ENCODE measurements around the gene FCAMR.
"Not testable (repeated sequence)": the region's sequence is repeated elsewhere in the genome, so short reads cannot be mapped to it uniquely, and the experiment has no call there.

Gene FCAMR

GRCh38 chr1:206930210-206930798 is 40.0 kb downstream of the FCAMR start:
- DNase-seq: no peak

DNA sequence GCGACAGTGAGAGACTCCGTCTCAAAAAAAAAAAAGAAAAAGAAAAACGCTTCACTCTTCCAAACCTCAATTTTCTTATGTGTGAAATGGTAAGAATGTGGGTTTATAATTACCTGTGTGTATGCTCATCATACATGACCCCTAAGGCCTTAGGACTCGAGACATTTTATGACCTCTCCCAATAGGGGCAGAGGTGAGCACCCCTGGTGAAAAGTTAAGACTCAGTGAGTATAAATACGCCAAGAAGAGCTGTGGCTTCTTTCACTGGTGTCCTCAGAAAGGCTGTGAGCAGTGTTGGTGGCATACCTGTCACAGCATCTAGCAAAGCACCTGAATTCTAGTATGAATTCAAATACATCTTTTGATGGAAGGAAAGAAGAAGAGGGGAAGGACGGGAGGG is 40.7 kb downstream of the FCAMR start:
- DNase-seq: no peak

DNA sequence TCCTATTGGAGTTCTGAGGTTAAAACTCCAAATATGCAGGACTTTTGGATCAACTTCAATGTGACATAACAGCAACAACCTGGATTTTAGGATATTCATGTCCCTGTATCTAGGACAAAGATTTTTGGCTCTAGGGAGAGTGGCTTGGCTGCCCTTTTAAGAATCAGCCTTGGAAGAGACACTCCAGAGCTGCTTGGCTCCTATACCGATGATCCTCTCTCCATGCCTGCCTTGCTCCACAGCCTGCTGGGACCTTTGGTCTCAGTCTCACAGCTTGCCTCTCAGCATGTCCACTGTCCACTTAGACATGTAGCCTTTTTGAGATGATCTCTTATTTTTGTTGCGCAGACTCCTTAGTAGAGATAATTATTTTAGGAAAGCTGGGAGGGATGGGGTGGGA is 44.0 kb downstream of the FCAMR start:
- no peak for DNase-seq

GRCh38 chr1:206925106-206925736 is 45.0 kb downstream of the FCAMR start:
- DNase-seq: no peak

DNA sequence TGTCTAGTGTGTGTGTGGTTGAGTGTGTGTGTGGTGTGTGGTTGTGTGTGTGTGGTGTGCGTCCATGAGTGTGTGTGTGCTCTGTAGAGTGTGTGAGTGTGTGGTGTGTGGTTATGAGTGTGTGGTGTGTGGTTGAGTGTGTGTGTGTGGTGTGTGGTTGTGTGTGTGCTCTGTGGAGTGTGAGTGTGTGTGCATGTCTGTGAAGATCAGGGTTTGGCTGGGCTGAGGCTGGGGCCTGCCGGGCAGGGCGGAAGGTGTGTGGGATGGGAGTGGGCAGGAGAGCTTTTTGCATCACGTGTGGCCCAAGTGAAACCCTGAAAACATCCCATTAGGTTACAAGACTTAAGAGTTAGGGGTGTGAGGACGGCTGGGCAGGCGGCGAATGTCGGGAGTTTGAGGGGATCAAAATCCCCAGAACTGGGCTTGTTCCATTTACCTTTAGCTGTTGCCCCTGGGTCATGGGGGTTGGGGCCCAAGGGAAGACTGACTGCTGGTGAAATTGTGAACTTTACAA is 45.6 kb downstream of the FCAMR start:
- no peak for DNase-seq

GRCh38 chr1:206923961-206924557 is 46.2 kb downstream of the FCAMR start:
- DNase-seq: not testable (repeated sequence)

DNA sequence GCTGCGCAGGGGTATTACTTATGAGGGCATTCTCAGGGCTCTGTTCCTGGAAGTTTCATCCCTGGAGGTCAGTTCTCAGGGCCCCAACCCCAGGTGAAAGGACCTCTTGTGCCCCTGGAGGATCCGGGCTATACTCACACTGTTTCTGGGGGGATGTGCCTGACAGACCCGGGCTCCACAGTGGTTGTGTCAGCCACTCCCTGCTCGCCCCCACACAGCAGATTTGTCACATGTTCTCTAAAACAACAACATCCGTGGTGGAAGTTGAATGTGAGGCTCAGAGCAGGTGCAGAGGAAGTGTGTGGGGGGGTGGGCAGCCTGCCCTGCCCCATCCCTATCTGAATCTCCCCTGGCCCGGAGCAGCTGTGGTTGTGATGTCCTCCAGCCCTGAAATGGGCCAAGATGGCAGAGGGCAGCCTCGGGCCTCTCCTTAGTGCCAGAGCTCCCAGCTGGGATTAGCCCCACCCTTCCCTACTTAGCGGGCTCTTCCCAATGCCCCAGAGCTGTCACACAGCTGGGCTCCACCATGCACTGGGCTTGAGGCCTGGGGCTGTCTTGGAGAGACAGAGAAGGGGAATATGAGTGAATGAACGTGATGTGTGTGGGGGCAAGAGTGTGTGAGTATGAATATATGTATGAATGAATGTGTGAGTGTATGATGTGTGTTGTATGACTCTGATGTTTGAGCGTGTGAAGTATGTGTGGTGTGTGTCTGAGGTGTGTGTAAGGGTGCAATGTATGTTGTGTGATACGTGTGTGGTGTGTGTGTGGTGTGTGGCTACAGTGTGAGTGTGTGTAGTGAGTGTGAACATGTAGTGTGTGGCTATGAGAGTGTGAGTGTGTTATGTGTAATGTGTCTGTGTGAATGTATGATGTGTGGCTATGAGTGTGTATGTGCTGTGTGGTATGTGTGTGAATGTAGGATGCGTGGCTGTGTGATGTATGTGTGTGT is 47.0 kb downstream of the FCAMR start:
- no peak for DNase-seq

GRCh38 chr1:206922524-206922923 is 47.7 kb downstream of the FCAMR start:
- no peak for DNase-seq

DNA sequence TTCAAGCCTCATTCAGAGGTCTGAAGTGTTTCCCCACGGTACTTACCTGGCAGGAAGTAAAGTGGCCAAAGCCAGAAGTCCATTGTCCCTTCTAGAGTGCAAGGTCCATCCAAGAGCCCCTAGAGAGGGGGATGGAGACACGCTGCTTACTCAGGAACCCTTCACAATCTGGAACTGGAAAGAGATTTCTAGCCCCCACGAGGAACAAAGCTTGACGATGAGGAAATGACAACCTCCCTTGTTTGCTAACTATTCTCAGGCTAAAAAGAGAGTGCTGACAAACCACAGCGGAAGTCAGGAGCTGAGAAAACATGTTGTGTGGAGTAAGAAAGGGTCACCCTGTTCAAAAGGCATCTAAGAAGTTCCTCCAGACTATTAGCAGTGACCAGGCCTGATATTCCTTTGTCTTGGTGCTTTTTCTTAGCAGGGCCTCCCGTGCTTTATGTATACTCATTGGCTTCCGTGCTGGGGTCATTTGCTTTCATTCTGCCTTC is 48.4 kb downstream of the FCAMR start, which contains the start of gene FCMR:
Gene FCMR, minus strand, starts transcription at position 170 of the 494 bp plus-strand sequence. Its CDS starts 87 bp downstream, at position 83.
- no peak for DNase-seq

DNA sequence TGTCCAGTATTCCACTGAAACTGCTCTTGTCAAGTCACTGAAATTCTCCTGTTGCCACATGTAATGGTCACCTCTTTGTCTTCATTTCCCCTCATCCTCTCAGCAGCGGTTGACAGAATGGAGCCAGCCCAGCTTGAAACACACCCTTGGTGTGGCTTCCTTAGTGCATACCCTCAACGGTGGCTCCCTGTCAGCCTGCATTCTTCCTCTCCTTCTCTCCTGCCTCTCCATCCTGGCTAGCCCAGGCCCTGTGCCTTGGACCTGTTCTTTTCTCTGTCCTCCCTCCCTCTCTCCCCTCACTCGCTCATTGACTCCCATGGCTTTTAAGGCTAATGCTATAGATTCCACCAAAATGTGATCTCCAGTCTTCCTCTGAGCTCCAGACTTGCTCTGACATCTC is 52.2 kb downstream of the FCAMR start:
- no peak for DNase-seq

GRCh38 chr1:206916000-206916709 is 54.1 kb downstream of the FCAMR start:
- no peak for DNase-seq

- DNase-seq: no peak
These were observed 55.1 kb downstream of the FCAMR start for GRCh38 chr1:206915030-206915735.

DNA sequence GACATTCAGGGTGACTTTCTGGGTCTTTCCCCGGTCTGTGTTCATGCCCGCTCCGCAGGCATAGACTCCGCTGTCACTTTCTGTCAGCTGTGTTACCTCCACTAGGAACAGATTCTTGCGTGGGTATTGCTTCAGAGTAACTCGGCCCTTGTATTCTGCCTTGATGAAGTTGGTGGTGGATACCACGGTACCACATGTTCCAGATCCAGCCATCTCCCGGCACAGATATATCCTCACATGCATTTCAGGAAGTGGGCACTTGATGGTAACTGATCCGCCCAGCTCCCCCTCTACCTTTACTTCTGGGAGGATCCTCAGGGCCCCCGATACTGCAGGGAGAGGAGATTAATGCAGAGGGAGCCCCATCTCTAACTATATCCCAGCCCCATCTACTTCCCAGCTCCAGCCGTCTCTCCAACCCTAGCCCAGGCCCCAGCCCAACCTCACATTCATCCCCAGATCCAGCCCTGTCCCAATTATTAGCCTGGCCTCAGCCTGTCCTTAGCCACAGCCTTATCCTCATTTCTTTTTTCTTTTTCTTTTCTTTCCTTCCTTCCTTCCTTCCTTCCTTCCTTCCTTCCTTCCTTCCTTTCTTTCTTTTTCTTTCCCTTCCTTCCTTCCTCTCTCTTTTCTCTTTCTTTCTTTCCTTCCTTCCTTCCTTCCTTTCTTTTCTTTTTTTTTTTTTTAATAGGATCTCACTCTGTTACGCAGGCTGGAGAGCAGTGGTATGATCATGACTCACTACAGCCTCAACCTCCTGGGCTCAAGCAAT is 56.3 kb downstream of the FCAMR start:
- no peak for DNase-seq

DNA sequence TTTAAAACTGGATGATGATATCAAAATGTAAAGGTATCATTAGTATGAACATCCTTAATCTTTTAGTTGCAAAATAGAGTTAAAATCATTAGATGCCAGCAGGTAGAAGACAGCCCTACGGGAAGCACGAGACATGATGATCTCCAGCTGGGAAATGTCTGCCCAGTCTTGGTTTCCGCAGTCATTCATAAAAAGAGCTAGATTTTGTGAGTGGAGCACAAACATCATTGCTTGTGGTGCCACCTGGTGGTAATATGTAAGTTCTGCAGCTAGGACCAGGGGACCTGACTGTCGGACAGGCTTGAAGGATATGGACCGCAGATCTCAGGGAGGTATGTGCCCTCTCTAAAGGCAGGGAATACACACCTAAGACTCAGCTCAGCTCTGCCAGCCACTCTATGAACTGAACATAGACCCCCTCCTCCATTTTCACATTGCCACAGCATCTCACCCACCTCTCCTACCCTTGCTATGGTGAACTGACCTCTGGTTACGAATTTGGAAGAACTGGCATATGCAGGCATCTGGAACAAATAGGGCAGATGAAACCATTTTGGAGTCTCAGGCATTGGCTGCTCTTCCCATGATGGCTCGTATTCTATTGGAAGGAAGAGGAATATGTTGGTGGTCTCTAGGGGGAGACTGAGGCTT is 57.7 kb downstream of the FCAMR start:
- peak; percentile 70 for DNase-seq

- DNase-seq: peak; percentile 36
These were observed 59.1 kb downstream of the FCAMR start for GRCh38 chr1:206911064-206911663.

GRCh38 chr1:206909883-206910318 is 60.4 kb downstream of the FCAMR start:
- DNase-seq: no peak

DNA sequence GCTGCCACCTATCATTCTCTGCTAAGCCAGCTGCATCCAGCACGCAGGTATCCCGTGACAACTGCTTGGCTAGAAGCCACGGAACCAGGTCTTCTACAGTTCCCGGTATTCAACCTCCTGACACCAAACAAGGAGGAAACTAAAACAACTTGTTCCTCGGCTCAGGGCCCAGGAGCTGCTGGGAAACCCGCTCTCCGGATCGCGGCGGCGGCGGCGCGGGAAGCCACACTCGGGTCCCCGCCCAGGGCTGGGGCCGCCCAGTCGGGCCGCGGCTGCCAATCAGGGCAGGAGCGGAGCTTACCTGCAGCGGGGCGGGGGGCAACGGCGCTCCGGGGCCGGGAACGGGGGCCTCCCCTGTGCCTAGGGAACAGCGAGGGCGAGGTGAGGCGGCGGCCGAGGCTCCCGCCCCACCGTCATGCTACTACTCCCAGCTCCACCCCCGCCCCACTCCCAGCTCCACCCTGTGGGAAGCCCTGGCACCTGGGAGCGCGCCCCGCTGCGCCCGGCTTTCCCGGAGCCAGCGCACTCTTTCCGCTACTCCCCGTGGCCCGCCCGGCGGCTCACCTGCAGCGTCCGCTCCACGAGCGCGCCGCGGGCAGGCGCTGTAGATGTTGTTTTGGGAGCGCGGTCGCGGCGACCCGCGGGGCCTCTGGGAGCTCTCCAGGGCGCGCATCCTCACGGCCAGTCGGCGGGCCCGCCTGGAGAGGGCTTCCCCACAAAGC is 60.9 kb downstream of the FCAMR start:
- DNase-seq: peak; percentile 89

- no peak for DNase-seq
These were observed 62.2 kb downstream of the FCAMR start for GRCh38 chr1:206908038-206908437.

All from NCI-H1105 (cell line).